ENCODE data around the gene ACTR2.

- TF ChIP-seq POLR2A (IDR thresholded peaks at IDR 0.05; ENCODE audit: extremely low read depth, insufficient read length) = no peak
- TF ChIP-seq CTCF (IDR thresholded peaks at IDR 0.05; ENCODE audit: low read depth, low read length) = no peak
Measured at GRCh38 chr2:65309699-65310098, 82.1 kb downstream of the ACTR2 start.
